ENCODE results near the gene CBX8. TPM values are rescaled to one million over a fixed set of nuclear protein-coding genes. Genes with fewer than 3 reads are reported as not detected.

CBX8 gene
- total RNA-seq, 1 donor from 2014 or later = 7.5 TPM

- DNase-seq (ENCODE audit: low spot score) = no peak
These were observed 10.2 kb upstream of the CBX8 start for GRCh38 chr17:79806863-79807720.

- DNase-seq (ENCODE audit: low spot score) = no peak
These were observed 9.5 kb upstream of the CBX8 start for GRCh38 chr17:79806446-79806760.

DNA sequence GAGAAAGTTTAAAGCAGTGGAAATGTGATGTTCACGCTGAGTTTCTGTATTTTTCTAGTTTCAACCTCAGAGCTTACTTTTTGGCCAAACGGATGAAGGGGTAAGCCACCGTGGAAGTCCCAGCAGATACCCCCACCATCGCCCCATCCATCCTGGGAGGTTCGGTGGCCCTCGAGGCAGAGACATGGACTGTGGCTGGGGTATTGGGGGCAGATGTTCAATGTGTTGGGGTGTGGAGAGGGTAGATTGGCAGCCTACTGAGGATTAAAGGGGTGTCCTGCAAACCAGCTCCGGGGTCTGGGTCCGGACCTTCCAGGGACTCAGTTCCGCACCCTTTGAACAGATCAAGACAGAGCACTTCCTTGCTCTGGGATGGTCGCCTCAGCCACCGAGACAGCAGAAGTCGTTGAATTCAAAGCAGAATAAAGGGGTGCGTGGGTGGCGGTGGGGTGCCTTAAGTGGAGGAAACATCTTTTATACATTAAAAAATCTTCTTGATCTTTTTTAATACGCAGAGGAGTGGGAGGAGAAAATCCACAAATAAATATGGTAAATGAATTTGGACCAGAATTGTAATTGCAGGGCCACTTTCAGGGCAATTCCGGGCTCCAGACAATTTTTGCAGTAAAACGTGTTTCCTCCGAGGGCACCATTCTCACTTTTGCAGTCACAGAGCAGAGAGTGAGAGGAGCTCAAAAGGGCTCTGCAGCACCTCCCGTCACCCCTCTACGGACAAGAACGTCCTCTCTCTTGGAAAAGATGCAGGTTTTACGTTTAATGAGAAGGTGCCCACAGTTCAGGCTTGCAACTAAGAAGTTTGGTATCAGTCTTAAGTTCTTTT lies 8.2 kb upstream of the CBX8 start:
- DNase-seq (ENCODE audit: low spot score) = no peak

DNA sequence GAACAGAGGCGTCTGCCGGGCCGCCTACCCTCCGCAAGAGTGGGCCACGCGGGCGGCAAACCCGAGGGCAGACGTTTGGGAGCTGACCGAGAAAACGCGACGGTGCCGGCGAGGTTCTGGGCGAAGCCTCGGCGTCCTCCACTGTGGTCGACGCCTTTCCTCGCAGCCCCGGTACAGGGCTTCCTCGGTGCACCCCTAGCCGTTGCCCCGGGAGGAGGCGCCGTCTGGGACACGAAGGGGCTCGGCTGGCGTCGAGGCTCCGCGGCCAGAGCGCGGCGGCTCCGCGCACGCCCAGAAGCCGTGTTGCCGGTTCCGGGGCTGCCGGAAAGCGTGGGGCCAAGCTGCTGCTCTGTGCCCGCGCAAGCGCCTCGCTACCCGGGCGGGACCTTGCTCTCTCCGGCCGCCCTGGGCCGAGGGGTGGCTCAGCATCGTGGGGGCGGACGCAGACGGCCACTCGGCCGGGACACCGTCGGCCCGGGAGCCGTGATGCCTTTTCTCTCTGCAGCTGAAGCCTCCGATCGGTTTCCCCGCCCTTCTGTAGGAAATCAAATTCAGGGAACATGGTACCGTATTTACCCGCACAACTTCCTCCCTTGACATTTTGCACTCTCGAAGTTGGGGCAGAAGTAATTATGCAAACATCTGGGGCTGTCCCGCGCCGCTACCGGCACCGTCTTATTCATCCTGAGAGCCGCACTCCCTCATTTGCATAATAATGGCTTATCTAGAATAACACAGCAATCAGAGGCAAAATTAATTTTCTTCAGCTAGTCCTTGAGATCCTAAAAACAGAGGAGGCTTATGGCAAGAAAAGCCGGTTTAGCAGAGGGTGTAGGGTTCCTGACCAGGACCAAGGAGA lies 7.3 kb upstream of the CBX8 start:
- DNase-seq (ENCODE audit: low spot score) = no peak

- DNase-seq (ENCODE audit: low spot score) = no peak
These were observed 6.6 kb upstream of the CBX8 start for GRCh38 chr17:79803421-79803996.

DNA sequence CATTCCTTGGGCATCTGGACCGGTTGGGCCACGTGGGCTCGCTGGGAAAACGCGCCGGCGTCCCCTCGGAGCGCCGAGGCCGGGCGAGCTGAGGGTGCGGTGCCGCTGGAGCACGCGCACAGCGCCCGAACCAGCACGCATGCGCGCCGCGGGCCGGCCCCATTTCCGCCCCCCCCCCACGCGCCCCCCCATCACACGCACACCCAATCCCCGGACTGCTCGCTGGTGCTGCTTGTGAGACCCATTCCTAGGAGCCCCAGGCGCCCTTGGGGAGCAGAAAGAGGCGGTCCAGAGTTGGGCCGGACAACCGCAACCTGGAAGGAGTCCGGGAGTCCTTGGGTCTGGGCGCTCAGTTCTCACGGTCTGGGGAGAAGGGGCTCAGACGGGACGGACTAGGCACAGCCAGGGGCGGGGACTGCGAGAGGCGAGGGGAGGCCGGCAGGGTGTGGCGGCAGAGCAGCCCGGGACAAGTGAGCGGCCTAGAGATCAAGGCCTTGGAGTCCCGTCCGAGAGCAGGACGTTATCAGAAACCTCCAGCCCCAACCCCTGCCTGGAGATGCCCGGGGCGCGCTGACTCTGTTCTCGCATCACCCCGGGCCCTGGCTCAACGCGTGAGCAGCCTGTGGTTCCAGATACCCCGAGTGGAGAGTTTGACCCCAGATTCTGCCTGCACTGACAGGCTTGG lies 6.0 kb upstream of the CBX8 start:
- no peak for DNase-seq (ENCODE audit: low spot score)

GRCh38 chr17:79802039-79802735 lies 5.3 kb upstream of the CBX8 start:
- DNase-seq (ENCODE audit: low spot score) = no peak

- no peak for DNase-seq (ENCODE audit: low spot score)
These were observed 4.5 kb upstream of the CBX8 start for GRCh38 chr17:79801156-79802038.

DNA sequence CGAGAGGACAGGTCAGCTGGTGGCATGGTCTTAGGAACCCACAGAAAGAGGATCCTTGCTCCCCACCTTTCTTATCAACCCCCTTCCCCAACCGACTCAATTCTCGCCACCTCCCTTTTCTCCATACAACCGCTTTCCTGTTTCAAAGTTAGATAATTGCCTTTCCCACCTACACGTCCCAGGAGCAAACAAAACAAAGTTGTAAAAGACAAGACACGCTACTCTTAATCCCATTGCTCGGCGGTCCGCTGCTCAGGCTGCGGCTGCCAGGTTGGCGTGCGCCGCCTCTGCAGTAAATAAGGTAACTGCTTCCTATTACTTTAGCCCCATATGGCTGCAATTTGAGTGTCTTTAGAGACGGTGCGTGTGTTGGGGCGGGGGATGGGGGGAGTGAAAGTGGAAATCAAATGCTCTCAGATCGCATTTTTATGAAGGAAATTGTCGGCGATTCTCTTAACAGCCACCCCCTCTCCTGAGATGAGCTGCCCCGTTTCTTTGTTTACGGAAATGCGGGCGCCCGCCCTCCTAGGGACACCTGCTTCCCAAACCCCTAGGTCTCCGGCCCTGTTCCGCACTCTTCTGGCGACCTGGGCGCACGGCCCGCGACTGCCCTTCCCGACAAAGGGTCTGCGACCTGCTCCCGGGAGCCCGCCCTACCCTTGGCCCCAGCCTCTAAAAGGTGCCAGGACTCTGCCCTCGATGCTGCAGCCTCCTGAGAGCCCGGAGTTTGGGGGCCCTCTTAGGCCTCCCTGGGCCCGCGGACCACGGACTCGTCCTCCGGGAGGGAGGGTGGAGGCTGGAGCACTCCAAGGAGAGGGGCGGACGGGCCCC lies 3.7 kb upstream of the CBX8 start:
- no peak for DNase-seq (ENCODE audit: low spot score)

DNA sequence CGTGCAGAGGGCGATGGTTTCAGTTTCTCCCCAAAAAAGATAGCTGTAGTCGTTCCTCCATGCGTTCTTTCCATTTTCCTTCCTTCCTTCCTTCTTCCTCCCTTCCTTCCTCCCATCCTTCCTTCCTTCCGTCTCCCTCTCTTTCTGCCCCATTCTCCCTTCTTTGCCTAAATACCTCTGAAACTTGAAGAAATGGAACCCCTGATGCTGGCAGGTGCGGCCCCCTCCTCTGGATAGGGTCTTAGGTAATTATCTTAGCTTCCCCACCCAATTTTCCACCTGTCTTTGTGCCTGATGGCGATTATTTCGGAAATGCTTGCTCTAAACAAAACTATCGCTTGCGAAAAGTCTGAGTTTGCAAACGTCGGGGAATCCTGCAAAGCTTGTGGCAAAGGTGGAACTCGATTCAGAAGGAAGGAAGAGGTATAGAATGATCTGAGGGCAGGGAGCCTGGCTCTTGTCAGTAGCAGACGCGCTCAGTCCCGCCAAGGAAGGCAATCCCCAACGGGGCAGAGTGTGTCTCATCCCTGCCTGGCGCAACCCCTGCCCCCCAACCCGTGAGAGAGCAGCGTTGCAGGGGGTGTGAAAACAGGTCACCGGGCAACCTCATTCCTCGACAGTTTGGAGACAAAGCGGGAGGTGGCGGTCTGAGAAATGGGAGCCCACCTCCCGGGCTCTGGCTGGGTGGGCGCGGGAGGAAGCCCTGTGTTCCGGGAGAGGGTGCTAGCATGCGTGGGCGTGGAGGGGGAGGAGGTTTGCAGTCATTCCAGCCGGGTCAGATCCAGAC lies 2.9 kb upstream of the CBX8 start:
- DNase-seq (ENCODE audit: low spot score) = no peak

DNA sequence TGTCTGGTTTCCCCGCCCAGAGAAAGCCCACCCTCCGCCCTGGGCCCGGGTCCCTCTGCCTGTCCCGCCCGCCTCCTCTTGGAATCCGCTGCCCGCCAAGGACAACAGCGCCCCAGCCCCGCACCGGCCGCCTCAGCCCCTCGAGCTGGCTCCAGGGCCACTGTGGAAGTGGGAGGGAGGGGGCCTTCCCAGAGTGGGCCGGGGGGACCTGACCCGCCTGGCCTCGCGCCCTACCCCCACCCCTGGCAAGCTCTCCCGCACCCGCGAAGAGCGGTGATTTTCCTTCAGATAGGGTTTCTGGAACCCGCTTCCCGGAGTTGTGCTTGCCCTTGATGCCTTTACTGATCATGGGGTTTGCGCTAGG lies 2.3 kb upstream of the CBX8 start:
- no peak for DNase-seq (ENCODE audit: low spot score)

DNA sequence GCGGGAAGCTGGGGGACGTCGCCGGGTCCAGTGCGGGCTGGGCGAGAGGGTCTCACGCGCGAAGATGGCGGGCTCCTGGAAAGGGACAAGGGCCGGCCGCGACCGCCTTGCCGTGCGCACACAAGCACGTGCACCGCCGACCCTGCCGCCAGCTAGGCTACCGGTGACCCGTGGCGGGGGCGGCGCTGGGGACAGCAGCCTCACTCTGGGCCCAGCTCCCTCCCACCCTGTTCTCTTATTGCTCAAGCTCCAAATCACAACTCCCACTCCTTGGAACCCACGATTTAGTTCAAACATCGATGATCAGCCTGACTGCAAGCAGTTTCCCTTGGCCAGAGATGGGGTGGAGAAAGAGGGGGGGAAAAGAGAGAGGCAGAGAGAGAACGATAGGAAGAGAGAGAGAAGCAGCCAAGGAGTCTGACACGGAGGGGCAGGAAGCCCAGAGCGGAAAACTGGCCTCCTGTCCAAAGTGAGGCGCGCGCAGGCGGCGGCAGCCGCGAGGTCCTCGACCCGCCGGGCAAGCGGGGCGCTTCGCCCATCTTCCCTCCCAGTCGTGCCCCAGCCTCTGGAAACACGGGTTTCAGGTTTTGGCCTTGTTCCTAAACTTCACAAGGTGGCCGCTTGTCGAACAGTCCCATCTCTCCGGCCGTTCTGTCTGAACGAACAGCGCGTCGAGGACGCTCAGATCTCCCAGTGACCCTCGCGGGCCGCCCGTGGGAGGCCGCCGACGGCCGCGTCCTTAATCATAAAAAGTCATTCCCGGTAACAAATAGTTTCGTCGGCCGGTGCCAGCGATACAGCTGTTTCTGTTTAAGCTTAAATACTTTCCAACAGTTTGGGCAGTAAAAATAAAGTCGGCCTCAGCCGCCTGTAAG lies 1.7 kb upstream of the CBX8 start:
- no peak for DNase-seq (ENCODE audit: low spot score)

- DNase-seq (ENCODE audit: low spot score) = no peak
These were observed 818 bp upstream of the CBX8 start for GRCh38 chr17:79797492-79798298.

- no peak for DNase-seq (ENCODE audit: low spot score)
These were observed 474 bp downstream of the CBX8 start for GRCh38 chr17:79796444-79796762.

DNA sequence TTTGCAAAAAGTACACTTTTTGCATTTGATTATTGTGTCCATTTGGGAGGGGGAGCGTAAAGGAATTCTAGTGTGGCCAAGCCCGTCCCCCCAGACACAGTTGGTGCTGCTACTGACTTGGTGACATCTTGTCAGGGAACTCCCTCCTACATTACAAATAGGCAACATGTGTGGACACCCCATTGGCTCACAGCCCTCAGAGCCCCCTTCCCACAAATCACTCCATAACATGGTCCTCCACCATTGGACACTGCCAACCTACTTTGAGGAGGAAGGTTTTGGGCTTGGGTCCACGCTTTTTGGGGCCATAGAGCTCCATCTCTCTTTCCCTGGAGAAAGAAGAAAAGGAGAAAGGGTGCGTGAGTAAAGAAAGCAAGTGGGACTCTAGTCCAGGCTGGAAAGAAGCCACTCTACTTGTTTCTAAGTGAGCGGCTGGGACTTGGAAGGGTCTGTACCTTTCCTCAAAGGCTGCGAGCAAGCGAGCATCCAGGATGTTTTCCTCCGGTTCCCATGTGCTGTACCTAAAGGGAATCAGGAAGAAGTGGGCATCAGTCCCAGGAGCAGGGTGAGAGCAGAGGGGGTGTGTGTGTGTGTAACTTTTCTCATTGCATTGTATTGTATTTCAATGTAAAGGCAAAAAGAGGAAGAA lies 958 bp downstream of the CBX8 start:
- DNase-seq (ENCODE audit: low spot score) = no peak
